HFFc6 (cell line): Measurements from ENCODE around the gene FAM20C. TPM values are rescaled to one million over a fixed set of nuclear protein-coding genes. Genes with fewer than 3 reads are reported as not detected.

Source experiments
- DNase-seq: peaks from one replicate; pipeline ENCODE4 v3.0.0-alpha.2; 2018
- H3K27ac Mint-ChIP-seq: 2 replicates; pipeline ENCODE4 v1.8.0; 2020; ENCODE audit warnings: mild to moderate bottlenecking, mixed read lengths
- H3K27me3 Mint-ChIP-seq: 2 replicates; pipeline ENCODE4 v1.8.0; 2021; ENCODE audit warnings: mild to moderate bottlenecking, moderate library complexity, mixed read lengths; ENCODE audit not compliant: insufficient read depth
- H3K36me3 Mint-ChIP-seq: 2 replicates; pipeline ENCODE4 v1.8.0; 2021; ENCODE audit warnings: low read depth, mixed read lengths
- H3K4me1 Mint-ChIP-seq: 2 replicates; pipeline ENCODE4 v1.8.0; 2020; ENCODE audit warnings: low read depth, mixed read lengths
- H3K4me3 Mint-ChIP-seq: 2 replicates; pipeline ENCODE4 v1.8.0; 2020; ENCODE audit warnings: mild to moderate bottlenecking, moderate library complexity, mixed read lengths
- H3K9me3 Mint-ChIP-seq: 2 replicates; pipeline ENCODE4 v1.8.0; 2020; ENCODE audit warnings: mild to moderate bottlenecking, mixed read lengths
- total RNA-seq, 6 experiments: library from RNA; stranded (reverse); fragmentation: NEBNext Ultra II Directional; extraction: Animal tissue kit (Norgen Biotek cat#: 25700); gene quantifications; 2 replicates in 1 of 6; 3 replicates in 5 of 6; pipeline ENCODE4 v1.2.3, GENCODE V29; 2021
- TF ChIP-seq, protein P1 (sequence below): fragments of 200-600 bp; sonication (generic); IDR thresholded peaks from 2 replicates; pipeline ENCODE4 v1.5.0; 2021; ENCODE audit warnings: antibody characterized with exemption, mild to moderate bottlenecking

FAM20C gene
- total RNA-seq, 6 experiments from 2014 or later = 22.2 to 31.1 (median 23.2) TPM

DNA sequence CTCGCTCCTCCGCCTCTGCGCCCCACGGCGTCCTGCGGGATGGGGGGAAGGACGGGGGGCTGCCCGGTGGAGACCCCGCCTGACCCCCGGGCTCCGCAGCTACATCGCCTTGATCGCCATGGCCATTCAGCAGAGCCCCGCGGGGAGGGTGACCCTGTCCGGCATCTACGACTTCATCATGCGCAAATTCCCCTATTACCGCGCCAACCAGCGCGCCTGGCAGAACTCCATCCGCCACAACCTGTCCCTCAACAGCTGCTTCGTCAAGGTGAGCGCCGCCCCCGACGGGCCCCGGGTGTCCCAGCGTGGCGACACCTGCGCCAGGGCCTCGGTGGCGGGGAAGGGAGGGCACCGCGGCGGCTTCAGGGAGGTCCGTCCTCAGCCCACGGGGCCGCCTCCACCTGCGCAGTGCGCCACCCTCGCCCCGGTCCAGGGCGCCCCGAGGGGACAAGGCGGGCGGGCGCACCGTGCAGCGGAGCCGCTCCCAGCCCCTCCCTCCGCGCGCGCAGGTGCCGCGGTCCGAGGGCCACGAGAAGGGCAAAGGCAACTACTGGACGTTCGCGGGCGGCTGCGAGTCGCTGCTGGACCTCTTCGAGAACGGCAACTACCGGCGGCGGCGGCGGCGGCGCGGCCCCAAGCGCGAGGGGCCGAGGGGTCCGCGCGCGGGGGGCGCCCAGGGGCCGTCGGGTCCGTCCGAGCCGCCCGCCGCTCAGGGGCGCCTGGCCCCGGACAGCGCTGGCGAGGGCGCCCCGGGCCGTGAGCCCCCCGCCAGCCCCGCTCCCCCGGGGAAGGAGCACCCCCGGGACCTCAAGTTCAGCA lies 98.4 kb downstream of the FAM20C start:
- H3K27me3 Mint-ChIP-seq = peaks cover 32% of the 10 kb centered on the region
- H3K9me3 Mint-ChIP-seq = no peaks in the 10 kb centered on the region
- no peak overlapping the region for H3K4me3 Mint-ChIP-seq
- H3K27ac Mint-ChIP-seq = no peak overlapping the region
- TF ChIP-seq, protein P1, sequence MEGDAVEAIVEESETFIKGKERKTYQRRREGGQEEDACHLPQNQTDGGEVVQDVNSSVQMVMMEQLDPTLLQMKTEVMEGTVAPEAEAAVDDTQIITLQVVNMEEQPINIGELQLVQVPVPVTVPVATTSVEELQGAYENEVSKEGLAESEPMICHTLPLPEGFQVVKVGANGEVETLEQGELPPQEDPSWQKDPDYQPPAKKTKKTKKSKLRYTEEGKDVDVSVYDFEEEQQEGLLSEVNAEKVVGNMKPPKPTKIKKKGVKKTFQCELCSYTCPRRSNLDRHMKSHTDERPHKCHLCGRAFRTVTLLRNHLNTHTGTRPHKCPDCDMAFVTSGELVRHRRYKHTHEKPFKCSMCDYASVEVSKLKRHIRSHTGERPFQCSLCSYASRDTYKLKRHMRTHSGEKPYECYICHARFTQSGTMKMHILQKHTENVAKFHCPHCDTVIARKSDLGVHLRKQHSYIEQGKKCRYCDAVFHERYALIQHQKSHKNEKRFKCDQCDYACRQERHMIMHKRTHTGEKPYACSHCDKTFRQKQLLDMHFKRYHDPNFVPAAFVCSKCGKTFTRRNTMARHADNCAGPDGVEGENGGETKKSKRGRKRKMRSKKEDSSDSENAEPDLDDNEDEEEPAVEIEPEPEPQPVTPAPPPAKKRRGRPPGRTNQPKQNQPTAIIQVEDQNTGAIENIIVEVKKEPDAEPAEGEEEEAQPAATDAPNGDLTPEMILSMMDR = no peak
- H3K4me1 Mint-ChIP-seq = no peaks in the 10 kb centered on the region
- H3K36me3 Mint-ChIP-seq = no peaks in the 10 kb centered on the region
- no peak for DNase-seq

DNA sequence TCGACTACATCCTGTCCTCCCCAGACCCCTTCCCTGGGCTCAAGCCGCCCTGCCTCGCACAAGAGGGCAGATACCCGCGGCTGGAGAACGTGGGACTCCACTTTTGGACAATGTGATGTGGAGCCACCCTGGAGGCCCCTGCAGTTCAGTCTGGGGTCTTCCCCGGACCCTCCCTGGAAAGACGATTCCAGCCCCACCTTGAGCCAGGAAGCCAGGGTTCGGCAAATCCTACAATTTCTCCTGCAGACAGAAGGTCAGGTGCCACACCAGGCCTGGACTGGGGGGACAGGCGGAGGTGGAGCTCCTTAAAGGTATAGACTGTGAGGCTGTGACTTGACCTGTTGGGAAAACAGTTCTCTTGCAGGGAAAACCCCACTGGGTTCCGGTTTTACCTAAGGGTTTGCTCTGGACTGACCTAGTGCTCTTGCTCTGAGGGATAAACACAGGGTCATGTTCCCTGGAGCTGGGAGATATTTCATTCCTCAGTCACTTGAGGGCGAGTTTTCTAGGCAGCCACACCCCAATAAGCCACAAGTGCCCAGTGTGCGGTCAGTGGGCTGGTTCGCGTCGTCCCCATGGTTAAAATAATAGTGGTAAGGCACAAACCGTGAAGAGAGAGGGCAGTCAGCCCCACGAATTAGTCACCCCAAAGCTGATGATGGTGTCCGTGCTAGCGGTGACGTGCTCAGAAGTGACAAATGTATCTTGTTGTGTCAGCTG lies 99.2 kb downstream of the FAM20C start:
- Mint-ChIP-seq H3K27me3 (peaks cover 30% of the 10 kb centered on the region), H3K4me1 (no peaks in the 10 kb centered on the region), H3K36me3 (no peaks in the 10 kb centered on the region), H3K27ac (no peak overlapping the region), H3K4me3 (no peak overlapping the region), H3K9me3 (no peaks in the 10 kb centered on the region)
- TF ChIP-seq, protein P1 = no peak
- DNase-seq = no peak

DNA sequence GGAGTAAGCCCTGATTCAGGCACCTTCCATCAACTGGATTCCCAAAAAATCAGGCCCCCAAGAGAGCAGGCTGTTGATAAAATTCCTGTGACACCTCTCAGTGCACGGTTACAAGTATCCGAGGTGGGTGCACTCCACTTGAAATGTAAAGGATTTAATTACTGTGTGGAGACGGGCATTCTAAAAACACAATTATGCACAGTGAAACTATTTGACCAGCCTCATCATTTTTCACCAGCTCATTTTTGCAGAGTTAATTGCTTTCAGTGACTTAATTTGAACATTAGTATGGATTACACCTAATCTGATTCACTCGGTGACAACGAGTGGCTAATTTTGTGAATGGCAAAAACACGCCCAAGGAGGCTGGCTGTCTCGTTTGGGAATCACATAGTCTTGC lies 99.9 kb downstream of the FAM20C start:
- peaks cover 30% of the 10 kb centered on the region for H3K27me3 Mint-ChIP-seq
- no peak overlapping the region for H3K27ac Mint-ChIP-seq
- no peaks in the 10 kb centered on the region for H3K36me3 Mint-ChIP-seq
- H3K9me3 Mint-ChIP-seq = no peaks in the 10 kb centered on the region
- TF ChIP-seq, protein P1 = no peak
- no peaks in the 10 kb centered on the region for H3K4me1 Mint-ChIP-seq
- H3K4me3 Mint-ChIP-seq = no peak overlapping the region
- no peak for DNase-seq

DNA sequence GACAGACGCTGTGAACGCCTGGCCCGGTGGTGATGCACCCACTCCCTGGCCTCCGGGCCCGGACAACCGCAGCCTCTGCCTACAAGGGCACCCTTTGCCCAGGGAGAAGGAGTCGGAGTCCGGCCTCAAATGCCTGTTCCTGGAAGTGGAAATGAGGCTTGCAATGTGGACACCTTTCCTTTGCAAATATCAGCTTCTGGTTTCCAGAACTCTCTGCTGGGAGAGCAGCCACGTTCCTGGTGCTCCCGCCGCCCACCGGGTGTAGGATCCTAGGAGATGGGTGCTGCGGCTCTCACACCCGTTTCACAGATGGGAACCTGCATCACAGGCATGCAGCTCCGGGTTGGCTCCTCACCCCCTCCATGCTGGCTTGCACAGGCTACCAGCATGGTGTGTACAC lies 100.5 kb downstream of the FAM20C start:
- Mint-ChIP-seq H3K4me1 (no peaks in the 10 kb centered on the region), H3K36me3 (no peaks in the 10 kb centered on the region), H3K4me3 (no peak overlapping the region), H3K9me3 (no peaks in the 10 kb centered on the region), H3K27ac (no peak overlapping the region), H3K27me3 (peaks cover 30% of the 10 kb centered on the region)
- TF ChIP-seq, protein P1 = no peak
- no peak for DNase-seq

DNA sequence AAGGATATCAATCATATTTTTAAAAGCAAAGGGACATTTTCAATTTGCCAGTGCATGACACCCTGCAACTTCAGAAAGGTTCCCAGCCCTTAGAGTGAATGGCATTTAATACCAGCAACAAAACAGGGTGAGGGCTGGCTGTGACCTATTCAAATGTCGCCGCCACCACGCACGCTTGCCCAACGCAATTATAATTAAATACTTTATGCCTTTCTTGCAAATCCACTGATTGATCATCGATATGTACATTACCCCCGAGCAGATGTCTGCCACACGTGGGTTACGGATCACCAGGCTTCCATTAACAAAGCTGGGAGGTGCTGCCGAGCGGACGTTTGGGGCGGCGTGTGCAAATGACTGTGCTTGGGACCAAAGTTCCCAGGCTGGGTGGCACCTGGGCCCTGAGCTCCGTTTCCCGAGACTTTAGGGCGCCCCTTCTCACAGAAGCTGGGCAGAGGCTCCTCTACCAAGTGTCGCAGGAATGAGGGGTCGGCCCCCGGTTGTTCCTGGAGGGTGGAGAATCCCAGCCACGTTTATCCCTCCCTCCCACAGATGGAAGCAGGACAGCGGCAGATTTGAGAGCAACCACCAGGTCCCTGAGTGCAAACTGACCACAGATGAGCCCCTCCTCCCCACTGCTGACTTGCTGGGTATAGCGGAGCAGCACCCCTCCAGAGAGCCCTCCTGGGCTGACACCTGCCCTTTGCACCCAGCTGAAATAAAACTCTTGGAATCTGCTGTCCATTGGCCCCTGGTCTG lies 101.5 kb downstream of the FAM20C start:
- Mint-ChIP-seq H3K4me1 (no peaks in the 10 kb centered on the region), H3K4me3 (no peak overlapping the region), H3K27me3 (peaks cover 27% of the 10 kb centered on the region), H3K9me3 (no peaks in the 10 kb centered on the region), H3K27ac (no peak overlapping the region), H3K36me3 (no peaks in the 10 kb centered on the region)
- no peak for DNase-seq
- TF ChIP-seq, protein P1 = no peak
